GF-D8 (cell line): ENCODE results near the gene CRBN.

ENCODE experiments used
- DNase-seq: peaks from one replicate; lab custom pipeline; 2025; lab: John Stamatoyannopoulos, UW

The CRBN gene

DNA sequence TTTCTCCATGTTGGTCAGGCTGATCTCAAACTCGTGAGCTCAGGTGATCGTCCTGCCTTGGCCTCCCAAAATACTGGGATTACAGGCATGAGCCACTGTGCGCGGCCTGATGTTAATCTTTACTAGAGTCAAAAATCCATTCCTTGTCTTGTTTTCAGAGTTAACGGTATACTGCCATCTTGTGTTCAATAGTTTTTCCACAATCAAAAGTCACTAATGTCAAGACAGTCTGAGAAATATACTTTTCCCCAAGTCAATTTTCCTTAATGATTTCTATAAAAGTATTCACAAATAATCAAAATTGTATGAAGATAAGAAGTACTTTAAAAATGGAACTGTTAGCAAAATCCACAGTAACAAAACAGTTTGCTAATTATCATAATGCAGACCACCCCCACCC is 8.5 kb downstream of the CRBN start:
- DNase-seq: no peak

DNA sequence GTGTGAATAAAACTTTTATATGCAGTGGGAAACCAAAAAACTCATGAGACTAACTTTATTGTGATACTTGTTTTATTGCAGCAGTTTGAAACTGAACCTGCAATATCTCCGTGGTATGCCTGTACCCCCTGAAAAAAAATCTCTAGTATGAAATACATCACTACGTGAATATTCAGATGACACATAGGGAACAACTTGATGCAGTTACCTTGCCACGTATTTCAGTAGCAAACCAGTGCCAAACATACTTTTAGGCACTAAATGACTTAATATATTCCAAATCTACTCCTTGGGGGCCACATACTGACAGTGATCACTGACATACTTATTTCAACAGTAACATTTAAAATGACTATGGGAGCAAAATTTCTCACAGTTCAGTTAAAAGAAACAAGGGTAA is 13.8 kb downstream of the CRBN start:
- DNase-seq: no peak

GRCh38 chr3:3165241-3165640 is 14.2 kb downstream of the CRBN start:
- no peak for DNase-seq

DNA sequence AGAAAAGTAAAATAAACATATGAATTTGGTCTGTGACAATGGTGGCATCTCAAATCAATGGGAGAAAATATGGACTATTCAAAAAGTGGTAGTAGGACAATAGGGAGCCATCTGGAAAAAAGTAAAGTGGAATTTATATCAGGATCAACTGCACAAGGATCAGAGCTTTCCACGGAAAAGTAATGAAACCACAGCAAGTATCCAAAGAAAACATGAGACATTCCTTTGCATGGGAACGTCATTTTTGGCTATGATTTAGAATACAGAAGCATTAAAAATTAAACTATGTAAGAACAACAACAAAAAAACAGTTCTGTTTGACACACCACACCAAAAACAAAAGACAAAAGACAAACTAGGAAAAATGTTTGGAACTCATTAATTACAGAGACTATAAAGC is 18.7 kb downstream of the CRBN start:
- DNase-seq: no peak

GRCh38 chr3:3157484-3157883 is 22.0 kb downstream of the CRBN start:
- no peak for DNase-seq

DNA sequence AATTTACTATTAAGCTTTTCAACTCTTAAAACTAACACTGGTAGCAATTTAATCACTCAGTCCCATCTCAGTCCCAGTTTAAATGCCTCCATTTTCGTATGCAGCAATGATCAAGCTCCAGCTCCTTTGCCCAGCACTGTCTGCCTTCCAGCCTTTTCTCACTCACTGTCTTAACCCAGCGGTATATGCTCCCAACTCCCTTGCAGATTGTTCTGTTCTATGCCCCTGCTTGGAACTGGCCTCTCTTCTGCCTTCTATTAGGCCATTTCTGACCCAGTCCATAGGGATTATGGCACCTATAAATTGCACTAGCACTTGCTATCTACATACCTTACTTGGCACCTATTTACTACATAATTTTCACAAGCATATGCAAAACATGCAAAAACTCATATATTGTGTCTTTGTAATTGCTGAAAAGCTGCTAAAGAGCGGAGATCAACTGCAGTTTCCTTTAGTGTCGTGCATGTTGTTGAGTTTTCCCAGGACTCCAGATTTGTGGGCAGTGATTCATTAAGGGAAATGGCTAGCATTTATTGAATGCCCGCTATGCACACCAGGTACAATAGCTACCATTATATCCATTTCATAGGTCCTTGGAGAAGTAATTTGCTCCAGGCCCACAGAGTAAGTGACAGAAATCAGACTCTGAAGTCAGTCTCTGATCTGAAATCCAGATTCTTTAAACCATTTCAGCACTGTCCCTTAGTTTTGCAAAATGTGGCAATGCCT is 24.4 kb downstream of the CRBN start:
- no peak for DNase-seq

- no peak for DNase-seq
Observed at GRCh38 chr3:3151513-3151912, 28.0 kb downstream of the CRBN start.

DNA sequence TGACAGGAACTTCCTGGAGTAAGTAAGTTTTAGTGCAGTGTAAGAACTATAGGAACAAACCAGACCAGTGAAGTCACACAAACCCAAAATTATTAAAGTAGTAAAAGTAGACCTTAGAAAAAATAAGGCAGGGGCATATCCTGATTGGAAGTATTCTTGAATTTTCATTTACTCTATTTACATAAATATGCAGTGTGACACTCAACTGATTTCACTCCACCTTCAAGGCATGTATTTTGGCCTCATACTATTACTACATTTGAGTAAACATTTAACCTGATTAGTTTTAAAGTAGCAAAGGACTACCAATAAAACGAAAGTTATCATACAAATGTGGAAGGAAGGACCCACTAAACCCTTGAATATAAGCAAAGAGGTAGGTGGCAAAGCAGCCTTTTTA is 29.9 kb downstream of the CRBN start:
- DNase-seq: no peak

GRCh38 chr3:3145831-3146230 is 33.7 kb downstream of the CRBN start:
- DNase-seq: no peak

DNA sequence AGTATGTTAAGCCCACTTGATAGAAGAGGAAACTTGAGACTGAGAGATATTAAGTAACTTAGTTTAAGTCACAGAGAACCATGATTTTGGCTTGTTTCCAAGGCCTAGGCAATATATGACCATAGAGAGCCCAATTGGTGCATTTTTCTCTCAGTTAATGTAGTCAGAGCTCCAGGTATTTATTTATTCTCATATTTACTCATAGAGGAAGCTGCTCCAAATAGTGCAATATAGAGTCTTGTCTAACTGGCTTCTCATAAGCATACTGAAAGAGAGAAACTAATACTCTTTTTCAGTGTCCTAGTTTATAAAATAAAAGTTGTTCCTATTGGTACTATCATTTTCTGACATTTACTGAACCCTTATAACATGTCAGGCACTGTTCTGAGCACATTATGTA is 37.6 kb downstream of the CRBN start:
- no peak for DNase-seq

GRCh38 chr3:3137526-3137925 is 42.0 kb downstream of the CRBN start:
- no peak for DNase-seq

DNA sequence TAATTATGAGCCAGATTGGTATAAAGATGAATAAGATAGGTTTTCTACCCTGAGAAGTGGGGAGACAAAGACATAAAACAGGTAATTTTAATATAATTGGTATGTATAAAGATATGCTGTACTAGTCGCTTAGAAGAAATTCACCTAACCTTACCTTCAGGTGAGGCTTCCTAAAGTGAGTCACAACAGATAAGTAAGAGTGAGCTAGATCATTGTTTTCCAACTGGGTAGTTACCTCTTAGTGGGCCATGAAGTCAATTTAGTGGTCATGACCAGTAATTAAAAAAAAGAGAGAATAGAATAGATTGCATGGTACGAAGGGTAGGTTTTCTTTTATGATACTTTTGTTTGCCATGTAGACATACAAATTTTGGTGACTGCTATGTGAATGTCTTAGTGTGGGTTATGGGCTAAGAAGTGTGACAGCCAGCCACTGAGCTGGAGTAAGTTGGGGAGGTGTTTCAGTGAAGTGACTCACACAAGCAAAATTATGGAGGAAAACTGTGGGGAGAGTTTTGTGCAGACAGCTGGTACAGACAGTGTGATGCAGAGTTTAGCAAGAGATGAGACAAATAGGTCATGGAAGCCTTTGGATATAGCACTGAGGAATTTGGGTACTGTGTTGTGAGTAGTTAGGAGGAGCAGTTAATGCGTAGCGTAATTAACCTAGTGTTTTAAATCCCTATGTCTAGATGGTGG is 44.6 kb downstream of the CRBN start:
- DNase-seq: no peak

DNA sequence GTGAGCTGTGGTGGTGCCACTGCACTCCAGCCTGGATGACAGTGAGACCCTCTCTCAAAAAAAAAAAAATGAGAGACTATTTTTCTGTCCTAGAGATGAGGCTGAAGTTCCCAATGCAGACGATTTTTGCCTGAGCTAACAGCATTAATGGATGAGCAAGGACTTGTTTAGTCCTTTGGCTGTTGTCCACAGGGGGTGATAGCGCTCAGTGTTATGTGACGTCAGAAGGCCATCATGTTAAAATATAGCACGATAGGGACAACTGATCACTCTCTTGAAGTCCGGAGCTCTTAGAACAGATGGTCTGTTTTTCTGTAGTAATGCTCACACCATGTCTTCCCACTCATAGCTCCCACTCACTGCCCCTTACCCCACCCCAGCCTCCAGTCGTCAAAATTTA is 46.0 kb downstream of the CRBN start:
- no peak for DNase-seq

- DNase-seq: no peak
Observed at GRCh38 chr3:3129579-3129978, 49.9 kb downstream of the CRBN start.

- DNase-seq: no peak
Observed at GRCh38 chr3:3127432-3128010, 52.0 kb downstream of the CRBN start.

GRCh38 chr3:3126477-3127431 is 52.7 kb downstream of the CRBN start, which contains the start of gene TRNT1:
Gene TRNT1 (plus strand): TSS chr3:3126940. CDS start chr3:3129041, 2,101 bp downstream.
- DNase-seq: peak; percentile 76

DNA sequence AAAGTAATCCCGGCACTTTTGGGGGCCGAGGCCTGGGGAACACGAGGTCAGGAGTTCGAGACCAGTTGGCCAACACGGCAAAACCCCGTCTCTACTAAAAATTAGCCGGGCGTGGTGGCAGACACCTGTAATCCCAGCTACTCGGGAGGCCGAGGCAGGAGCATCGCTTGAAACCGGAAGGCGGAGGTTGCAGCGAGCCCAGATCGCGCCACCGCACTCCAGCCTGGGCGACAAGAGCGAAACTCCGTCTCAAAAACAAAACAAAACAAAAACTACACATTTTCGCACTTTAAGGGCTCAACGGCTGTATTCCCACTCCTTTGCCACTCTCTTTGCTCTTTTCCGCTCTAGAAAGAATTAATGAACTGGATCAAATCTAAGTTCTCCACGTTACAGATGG is 53.5 kb downstream of the CRBN start:
- DNase-seq: no peak

DNA sequence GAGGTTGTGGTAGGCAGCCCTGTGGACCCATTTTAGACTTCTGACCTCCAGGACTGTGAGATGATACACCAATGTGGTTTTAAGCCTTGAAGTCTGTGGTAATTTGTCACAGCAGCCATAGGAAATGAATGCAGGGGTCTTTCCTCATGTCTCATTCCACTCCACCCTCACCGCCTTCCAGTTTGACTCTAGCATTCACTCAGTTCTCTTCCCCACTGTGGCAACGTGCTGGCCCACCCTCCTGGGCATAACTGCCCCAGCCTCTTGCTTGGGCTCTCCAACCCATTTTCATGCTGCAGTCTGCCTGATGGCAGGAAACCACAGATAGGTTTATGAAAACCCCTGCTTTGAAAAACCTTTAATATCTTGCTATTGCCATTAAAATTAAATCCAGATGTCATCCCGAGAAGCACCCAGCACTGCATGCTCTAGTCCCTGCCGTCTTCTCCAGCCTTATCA is 60.1 kb downstream of the CRBN start:
- no peak for DNase-seq

GRCh38 chr3:3117651-3118050 is 61.8 kb downstream of the CRBN start:
- no peak for DNase-seq

- no peak for DNase-seq
Observed at GRCh38 chr3:3113042-3113709, 66.3 kb downstream of the CRBN start.

DNA sequence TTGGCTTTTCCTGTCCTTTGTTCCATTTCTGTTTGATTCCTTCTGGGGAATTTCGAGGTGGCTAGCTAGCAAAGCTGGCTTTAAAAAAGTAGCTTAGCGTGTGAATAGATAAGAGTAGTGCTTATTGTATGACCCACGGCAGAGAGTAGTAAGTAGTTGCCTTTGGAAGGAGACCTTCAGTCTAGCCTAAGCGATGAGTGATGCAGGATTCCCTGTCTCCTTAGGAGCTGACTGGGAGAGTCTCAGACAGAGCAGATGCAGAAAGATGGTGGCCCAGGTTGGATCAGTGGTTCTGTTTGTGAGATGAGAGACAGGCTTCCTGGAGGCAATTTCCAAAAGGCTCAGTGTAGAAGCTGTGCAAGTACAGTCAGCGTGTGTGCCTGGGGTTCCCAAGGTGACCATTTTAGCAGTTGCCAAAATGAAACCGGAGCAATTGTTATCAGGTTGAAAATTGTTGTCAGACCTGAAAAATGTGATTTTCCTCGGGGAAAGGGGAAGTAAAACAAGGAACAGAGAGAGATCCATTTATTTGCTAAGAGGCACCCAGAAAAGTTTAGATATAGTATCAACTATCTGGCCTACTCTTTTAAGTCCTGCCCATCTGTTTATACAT is 68.6 kb downstream of the CRBN start:
- DNase-seq: no peak
